Right atrium auricular region (tissue), 2 donors: ENCODE results near the gene SELENON. TPM values are rescaled to one million over a fixed set of nuclear protein-coding genes. Genes with fewer than 3 reads are reported as not detected.

ENCODE experiments used
- DNase-seq: peaks from one replicate; pipeline ENCODE4 v3.0.0-alpha.2; 2019; ENCODE audit warnings: low spot score
- H3K27ac ChIP-seq, 2 donors: fragments of 200-600 bp; sonication (generic); 1 replicate in 1 of 2; 2 replicates in 1 of 2; pipeline ENCODE4 v1.5.1; 2016 to 2019
- H3K27me3 ChIP-seq, 2 donors: fragments of 200-600 bp; sonication (generic); one replicate each; pipeline versions ENCODE4 v1.5.1 to v1.6.0; 2017 to 2019
- H3K36me3 ChIP-seq: fragments of 200-600 bp; sonication (generic); one replicate; pipeline ENCODE4 v1.5.1; 2016
- H3K4me1 ChIP-seq, 2 donors: fragments of 200-600 bp; sonication (generic); one replicate each; pipeline versions ENCODE4 v1.5.1 to v1.6.0; 2017 to 2019
- H3K4me3 ChIP-seq, 2 donors: fragments of 200-600 bp; sonication (generic); 1 replicate in 1 of 2; 2 replicates in 1 of 2; pipeline ENCODE4 v1.5.1; 2017 to 2019; ENCODE audit warnings: mild to moderate bottlenecking in 1 of 2, moderate library complexity in 1 of 2
- H3K9me3 ChIP-seq, 2 donors: fragments of 200-600 bp; sonication (generic); one replicate each; pipeline ENCODE4 v1.5.1; 2019
- total RNA-seq, 2 donors: library from RNA; depleted of rRNA; stranded (reverse); fragments of >200 nt; gene quantifications; one replicate each; pipeline ENCODE4 v1.1.0, GENCODE V29; 2016
- TF ChIP-seq, protein P1 (sequence below), 2 donors: fragments of 200-600 bp; sonication (generic); IDR thresholded peaks; one replicate each; pipeline ENCODE4 v1.5.1; 2019; ENCODE audit warnings: antibody characterized with exemption in 2 of 2

SELENON gene
- total RNA-seq, 2 donors from 2014 or later: 31.7 to 34.2 TPM

DNA sequence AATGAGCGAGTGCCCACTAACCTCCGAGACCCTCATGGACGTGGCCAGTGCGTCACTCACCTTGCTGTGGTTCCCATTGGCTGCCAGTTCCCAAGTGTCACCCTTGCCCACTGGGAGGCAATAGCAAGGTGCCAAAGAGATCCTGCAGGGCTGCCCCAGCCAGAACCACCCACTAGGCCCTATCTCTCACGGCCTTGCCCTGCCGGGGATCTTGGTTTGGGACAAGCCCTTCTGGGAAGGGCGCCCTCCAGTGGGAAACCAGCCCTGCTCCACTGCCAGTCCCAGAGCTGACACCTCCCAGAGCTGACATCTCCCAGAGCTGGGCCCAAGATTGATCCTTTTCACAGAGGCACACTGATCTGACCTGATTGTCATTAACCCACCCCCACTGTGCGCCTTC is 2.1 kb upstream of the SELENON start:
- no peaks in the 10 kb centered on the region for H3K27me3 ChIP-seq
- no peak overlapping the region for H3K27ac ChIP-seq
- H3K36me3 ChIP-seq: no peaks in the 10 kb centered on the region
- TF ChIP-seq, protein P1, sequence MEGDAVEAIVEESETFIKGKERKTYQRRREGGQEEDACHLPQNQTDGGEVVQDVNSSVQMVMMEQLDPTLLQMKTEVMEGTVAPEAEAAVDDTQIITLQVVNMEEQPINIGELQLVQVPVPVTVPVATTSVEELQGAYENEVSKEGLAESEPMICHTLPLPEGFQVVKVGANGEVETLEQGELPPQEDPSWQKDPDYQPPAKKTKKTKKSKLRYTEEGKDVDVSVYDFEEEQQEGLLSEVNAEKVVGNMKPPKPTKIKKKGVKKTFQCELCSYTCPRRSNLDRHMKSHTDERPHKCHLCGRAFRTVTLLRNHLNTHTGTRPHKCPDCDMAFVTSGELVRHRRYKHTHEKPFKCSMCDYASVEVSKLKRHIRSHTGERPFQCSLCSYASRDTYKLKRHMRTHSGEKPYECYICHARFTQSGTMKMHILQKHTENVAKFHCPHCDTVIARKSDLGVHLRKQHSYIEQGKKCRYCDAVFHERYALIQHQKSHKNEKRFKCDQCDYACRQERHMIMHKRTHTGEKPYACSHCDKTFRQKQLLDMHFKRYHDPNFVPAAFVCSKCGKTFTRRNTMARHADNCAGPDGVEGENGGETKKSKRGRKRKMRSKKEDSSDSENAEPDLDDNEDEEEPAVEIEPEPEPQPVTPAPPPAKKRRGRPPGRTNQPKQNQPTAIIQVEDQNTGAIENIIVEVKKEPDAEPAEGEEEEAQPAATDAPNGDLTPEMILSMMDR (IDR thresholded peaks at IDR 0.05): peak in 1 of 2 donors; percentile 57
- H3K4me1 ChIP-seq: peaks cover 0 to 42% of the 10 kb centered on the region in 2 donors
- no peak overlapping the region for H3K4me3 ChIP-seq
- no peak for DNase-seq
- H3K9me3 ChIP-seq: no peaks in the 10 kb centered on the region

DNA sequence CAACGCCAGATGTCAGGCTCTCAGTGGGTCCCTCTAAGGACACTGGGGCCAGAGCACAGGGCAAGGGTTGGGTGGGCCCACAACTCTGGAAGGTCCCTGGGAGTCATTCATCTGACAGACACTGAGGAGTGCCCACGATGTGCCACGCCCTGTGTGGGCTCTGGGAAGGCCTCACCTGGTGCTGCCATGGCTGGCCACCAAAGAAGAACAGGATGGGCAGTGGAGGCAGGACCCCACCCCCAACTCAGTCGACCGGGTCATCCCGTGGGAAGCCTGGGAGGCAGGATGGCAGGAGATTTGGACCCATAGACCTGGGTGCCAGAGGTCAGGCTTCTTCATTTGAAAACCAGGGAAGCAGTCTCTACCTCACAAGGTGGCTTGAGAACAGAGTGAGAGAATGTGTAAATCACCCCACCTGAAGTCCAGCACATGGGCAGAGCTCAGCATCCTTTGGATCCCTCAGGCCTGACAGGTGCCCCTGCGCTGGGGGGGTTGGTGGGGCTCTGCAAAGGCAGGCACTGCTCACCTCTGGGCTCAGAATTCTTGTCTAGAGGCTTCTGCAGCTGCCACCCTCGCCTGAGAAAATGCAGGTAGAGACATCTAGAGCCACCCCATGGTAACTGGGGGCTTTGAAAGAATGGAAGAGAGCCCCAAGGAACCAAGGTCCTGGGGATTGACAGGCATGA is 1.2 kb upstream of the SELENON start:
- TF ChIP-seq, protein P1 (IDR thresholded peaks at IDR 0.05): no peak

DNA sequence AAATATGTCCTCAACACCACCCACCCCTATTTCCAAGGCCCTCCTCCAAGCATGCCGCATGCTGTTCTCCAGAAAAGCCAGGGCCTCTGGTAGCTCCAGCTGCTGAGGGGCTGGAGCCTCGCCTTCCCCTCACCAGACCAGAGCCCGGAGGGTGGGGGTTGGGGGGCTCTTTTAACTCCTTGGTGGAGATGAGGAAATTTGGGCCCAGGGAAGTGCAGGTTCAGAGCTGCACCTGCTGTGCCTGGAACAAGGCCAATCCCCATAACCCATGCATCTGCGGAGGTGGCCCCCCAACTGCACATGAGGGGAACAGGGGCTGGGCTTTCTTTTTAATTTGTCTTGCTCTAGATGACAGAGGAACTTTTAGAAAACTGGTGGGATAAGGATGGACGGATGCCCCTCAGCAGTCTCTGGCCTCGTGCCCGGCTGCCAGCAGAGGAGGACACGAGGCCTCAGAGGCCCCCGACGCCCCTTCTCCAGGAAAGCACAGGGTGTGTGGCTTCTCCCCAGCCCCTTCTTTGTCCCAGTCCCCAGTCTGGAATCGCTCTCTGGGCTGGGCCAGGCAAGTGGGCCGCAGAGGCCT is 550 bp upstream of the SELENON start:
- Histone ChIP-seq H3K4me1 (peaks cover 0 to 47% of the 10 kb centered on the region in 2 donors), H3K4me3 (peak overlapping the region; percentile 39 to 55), H3K27ac (peak overlapping the region; percentile 65 to 81), H3K27me3 (no peaks in the 10 kb centered on the region), H3K9me3 (no peaks in the 10 kb centered on the region), H3K36me3 (no peaks in the 10 kb centered on the region)
- TF ChIP-seq, protein P1 (IDR thresholded peaks at IDR 0.05): no peak
- DNase-seq: no peak

More for the DNA sequence above, 1.2 kb upstream of the SELENON start:
- Histone ChIP-seq H3K4me1 (peaks cover 0 to 47% of the 10 kb centered on the region in 2 donors), H3K4me3 (no peak overlapping the region), H3K27me3 (no peaks in the 10 kb centered on the region), H3K9me3 (no peaks in the 10 kb centered on the region), H3K36me3 (no peaks in the 10 kb centered on the region), H3K27ac (peak overlapping the region in 1 of 2 donors; percentile 65)
- no peak for DNase-seq

DNA sequence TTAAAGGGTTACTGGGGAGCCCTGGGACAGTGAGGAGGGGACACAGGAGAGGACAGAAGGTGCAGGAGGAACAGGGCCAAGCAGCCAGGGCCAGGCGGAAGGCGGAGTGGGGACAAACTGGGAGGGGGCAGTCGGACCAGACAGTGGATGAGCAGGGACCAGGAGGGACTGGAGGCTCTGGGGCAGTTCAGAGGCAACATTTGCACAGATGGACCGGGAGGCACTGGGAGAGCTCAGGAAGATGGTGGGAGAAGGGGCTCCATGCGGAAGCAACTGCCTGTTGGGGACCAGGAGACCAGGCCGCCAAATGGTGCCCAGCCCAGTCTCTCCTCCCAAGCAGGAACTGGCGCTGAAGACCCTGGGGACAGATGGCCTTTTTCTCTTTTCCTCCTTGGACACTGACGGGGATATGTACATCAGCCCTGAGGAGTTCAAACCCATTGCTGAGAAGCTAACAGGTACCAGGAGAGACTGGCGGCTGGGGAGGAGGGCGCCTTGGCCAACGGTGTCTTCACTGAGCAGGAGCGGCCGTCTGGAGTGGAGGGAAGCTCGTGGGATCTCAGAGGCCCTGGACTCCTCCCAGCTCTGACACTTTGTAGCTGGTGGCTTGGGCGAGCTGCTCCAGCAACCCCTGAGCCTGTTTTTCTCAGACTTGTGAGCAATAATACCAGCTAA is 847 bp downstream of the SELENON start:
- Histone ChIP-seq H3K4me3 (peak overlapping the region; percentile 68 to 72), H3K9me3 (no peaks in the 10 kb centered on the region), H3K27ac (peak overlapping the region; percentile 55 to 72), H3K4me1 (peaks cover 0 to 61% of the 10 kb centered on the region in 2 donors), H3K27me3 (no peaks in the 10 kb centered on the region), H3K36me3 (no peaks in the 10 kb centered on the region)
- TF ChIP-seq, protein P1 (IDR thresholded peaks at IDR 0.05): no peak
- no peak for DNase-seq

DNA sequence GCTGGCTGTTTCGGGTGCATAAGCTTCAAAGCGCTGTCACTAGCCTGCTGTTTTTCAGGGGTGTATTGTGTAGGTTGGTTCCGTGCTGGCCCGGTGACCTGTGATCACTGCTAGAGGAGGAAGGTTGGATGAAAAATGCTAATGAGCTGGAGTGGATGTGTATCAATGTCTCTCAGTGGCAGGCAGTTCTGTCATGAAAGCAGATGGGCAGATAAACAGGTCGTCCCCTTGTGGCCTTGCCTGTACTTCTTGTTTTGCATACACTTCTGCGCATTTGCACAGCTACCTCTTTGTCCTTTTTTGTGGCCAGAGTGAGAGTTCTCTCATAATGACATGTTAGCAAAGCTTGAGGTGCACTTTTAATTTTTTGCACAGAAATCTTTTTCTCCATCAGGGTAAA is 2.9 kb downstream of the SELENON start:
- Histone ChIP-seq H3K9me3 (no peaks in the 10 kb centered on the region), H3K27ac (no peak overlapping the region), H3K27me3 (no peaks in the 10 kb centered on the region), H3K4me3 (no peak overlapping the region), H3K4me1 (peaks cover 0 to 73% of the 10 kb centered on the region in 2 donors), H3K36me3 (no peaks in the 10 kb centered on the region)
- TF ChIP-seq, protein P1 (IDR thresholded peaks at IDR 0.05): no peak
- no peak for DNase-seq
